Stimulated activated effector memory CD8-positive, alpha-beta T cell treated with anti-CD3 and anti-CD28 coated beads, Interleukin-12 subunit alpha, Interleukin-12 subunit beta, amount 100 ng/mL, for 72 hours (primary cell): Measurements from ENCODE around the gene EDARADD.

Experiments used
- ATAC-seq: fragments of 150-1000 bp; cut with Tn5 transposase; 2 replicates; pipeline ENCODE4 v1.10.0; 2021
- DNase-seq, 2 donors: peaks; one replicate each; pipeline ENCODE4 v3.0.0; 2021 to 2022; ENCODE audit warnings: low spot score in 2 of 2
- H3K27ac Mint-ChIP-seq: one replicate; pipeline ENCODE4 v1.8.0; 2022; ENCODE audit warnings: mild to moderate bottlenecking, mixed read lengths
- H3K36me3 Mint-ChIP-seq: one replicate; pipeline ENCODE4 v1.8.0; 2022; ENCODE audit warnings: mild to moderate bottlenecking, mixed read lengths
- H3K4me1 Mint-ChIP-seq: one replicate; pipeline ENCODE4 v1.8.0; 2022; ENCODE audit warnings: mixed read lengths
- H3K4me3 Mint-ChIP-seq: one replicate; pipeline ENCODE4 v1.8.0; 2022; ENCODE audit warnings: mild to moderate bottlenecking, mixed read lengths
- H3K9me3 Mint-ChIP-seq: one replicate; pipeline ENCODE4 v1.8.0; 2022; ENCODE audit warnings: mixed read lengths

EDARADD gene

GRCh38 chr1:236522937-236523703 lies 129.0 kb downstream of the EDARADD start:
- DNase-seq, result peak in 1 of 2 donors; percentile 60

GRCh38 chr1:236523704-236524141 lies 129.6 kb downstream of the EDARADD start, which contains the start of gene LGALS8:
TSS of gene LGALS8 (plus strand) at chr1:236523982. CDS start at chr1:236526071, 2,089 bp downstream.
- peaks cover 54% of the 10 kb centered on the region for H3K36me3 Mint-ChIP-seq
- H3K4me1 Mint-ChIP-seq, result peaks cover 34% of the 10 kb centered on the region
- H3K4me3 Mint-ChIP-seq, result peak within 1 kb of the TSS; percentile 96
- DNase-seq (peak; percentile 68 to 90), ATAC-seq (peak; percentile 88)
- H3K9me3 Mint-ChIP-seq, result no peaks in the 10 kb centered on the region
- peak within 1 kb of the TSS; percentile 100 for H3K27ac Mint-ChIP-seq

More at GRCh38 chr1:236522937-236523703, 129.0 kb downstream of the EDARADD start:
- Mint-ChIP-seq H3K27ac (peak overlapping the region; percentile 100), H3K4me1 (peaks cover 37% of the 10 kb centered on the region), H3K36me3 (peaks cover 48% of the 10 kb centered on the region), H3K9me3 (no peaks in the 10 kb centered on the region), H3K4me3 (peak overlapping the region; percentile 96)
- no peak for ATAC-seq

DNA sequence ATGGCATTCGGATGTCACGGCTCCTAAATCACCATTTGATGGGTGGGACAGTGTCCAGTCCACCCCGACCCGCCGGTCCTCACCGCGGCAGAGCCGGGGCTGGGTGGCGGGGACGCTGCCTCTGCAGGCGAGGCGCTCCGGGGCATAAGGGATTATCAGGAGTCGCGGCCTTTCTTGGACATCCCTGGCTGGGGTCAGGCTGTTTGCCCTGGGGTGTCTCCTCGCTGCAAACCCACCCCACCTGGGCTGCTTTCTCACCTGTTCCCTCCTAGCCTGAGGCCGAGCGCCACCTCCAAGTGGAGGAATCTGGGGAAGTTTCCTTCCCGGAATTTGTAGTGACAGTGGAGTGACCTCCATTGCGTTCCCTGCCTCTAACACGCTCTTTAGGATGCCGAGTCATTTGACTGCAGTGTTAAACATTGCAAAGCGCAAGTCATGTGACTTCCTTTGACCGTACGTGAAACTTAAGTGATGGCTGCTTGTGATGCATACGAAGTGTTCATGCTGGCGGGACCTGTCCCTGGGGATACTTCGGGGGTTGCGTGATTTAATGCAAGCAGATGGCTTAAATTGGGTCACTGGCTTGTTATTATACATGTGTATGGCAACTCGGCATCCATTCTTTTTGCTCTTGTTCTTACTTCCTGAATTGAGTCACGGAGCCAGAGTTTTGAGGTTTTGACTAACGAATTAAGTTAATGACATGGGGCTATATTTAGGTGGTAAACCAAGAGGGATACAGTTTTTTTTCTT lies 130.2 kb downstream of the EDARADD start:
- Mint-ChIP-seq H3K4me3 (peak overlapping the region; percentile 96), H3K36me3 (peaks cover 60% of the 10 kb centered on the region), H3K4me1 (peaks cover 34% of the 10 kb centered on the region), H3K27ac (peak overlapping the region; percentile 100), H3K9me3 (no peaks in the 10 kb centered on the region)
- DNase-seq (peak; percentile 42 to 77), ATAC-seq (peak; percentile 95)

GRCh38 chr1:236524895-236525184 lies 130.8 kb downstream of the EDARADD start:
- DNase-seq (no peak), ATAC-seq (no peak)
- H3K27ac Mint-ChIP-seq, result peak overlapping the region; percentile 100
- H3K4me1 Mint-ChIP-seq, result peaks cover 34% of the 10 kb centered on the region
- peaks cover 65% of the 10 kb centered on the region for H3K36me3 Mint-ChIP-seq
- H3K4me3 Mint-ChIP-seq, result peak overlapping the region; percentile 96
- H3K9me3 Mint-ChIP-seq, result no peaks in the 10 kb centered on the region

GRCh38 chr1:236526079-236526478 lies 132.0 kb downstream of the EDARADD start:
- ATAC-seq, result no peak
- peak overlapping the region; percentile 58 for H3K27ac Mint-ChIP-seq
- H3K36me3 Mint-ChIP-seq, result peaks cover 78% of the 10 kb centered on the region
- peak overlapping the region; percentile 13 for H3K4me3 Mint-ChIP-seq
- no peak for DNase-seq
- H3K9me3 Mint-ChIP-seq, result no peaks in the 10 kb centered on the region
- peaks cover 37% of the 10 kb centered on the region for H3K4me1 Mint-ChIP-seq

GRCh38 chr1:236530286-236530685 lies 136.2 kb downstream of the EDARADD start:
- DNase-seq (no peak), ATAC-seq (no peak)
- H3K4me3 Mint-ChIP-seq, result no peak overlapping the region
- peaks cover 100% of the 10 kb centered on the region for H3K36me3 Mint-ChIP-seq
- H3K4me1 Mint-ChIP-seq, result peaks cover 54% of the 10 kb centered on the region
- no peak overlapping the region for H3K27ac Mint-ChIP-seq
- no peaks in the 10 kb centered on the region for H3K9me3 Mint-ChIP-seq

GRCh38 chr1:236530959-236531358 lies 136.9 kb downstream of the EDARADD start:
- no peak for DNase-seq
- H3K27ac Mint-ChIP-seq, result no peak overlapping the region
- peaks cover 100% of the 10 kb centered on the region for H3K36me3 Mint-ChIP-seq
- H3K9me3 Mint-ChIP-seq, result no peaks in the 10 kb centered on the region
- H3K4me3 Mint-ChIP-seq, result no peak overlapping the region
- no peak for ATAC-seq
- peaks cover 58% of the 10 kb centered on the region for H3K4me1 Mint-ChIP-seq

DNA sequence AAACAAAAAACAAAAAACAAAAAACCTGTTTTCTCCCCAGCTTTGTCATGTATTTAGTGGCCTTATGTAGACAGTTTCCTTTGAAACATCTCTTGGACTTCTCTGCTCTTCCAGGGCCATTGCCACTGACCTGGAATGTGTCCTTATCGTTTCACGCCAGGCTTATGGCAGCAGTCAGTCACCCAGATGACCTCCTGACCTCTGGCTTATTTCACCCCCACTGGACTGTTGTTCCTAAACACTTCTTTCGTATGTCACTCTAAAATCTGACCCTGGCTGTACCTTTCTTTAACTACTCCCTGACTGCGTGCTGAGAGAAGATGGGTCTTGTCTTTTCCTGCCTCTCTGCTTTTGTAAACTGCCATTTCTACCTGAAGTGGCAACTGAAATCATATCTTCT lies 138.8 kb downstream of the EDARADD start:
- DNase-seq, result no peak
- Mint-ChIP-seq H3K27ac (peak overlapping the region; percentile 89), H3K9me3 (no peaks in the 10 kb centered on the region), H3K4me3 (no peak overlapping the region), H3K36me3 (peaks cover 100% of the 10 kb centered on the region), H3K4me1 (peaks cover 59% of the 10 kb centered on the region)
- no peak for ATAC-seq

DNA sequence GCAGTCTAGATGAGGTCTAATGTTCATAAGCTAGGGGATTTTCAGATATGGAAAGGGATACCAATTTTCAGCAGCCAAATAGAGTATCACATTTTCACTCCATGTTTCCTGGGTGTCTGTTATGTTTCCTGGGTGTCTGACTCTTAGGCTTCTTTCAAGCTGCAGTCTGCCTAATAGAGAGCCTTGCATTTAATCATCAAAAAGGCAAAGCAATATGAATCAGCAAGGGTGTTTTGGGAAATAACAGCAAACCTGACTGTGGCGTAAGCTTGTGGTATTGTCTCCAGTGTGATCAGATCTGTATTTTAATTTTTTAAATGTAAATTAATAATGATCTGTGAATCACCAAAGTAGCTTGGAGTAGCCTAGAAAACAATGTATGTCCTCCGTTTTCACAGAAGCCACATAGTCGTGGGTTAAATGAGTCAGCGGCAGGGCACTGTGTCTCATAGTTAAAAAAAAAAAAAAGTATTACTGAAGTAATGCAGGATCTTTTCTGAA lies 140.1 kb downstream of the EDARADD start:
- DNase-seq (no peak), ATAC-seq (peak; percentile 94)
- H3K4me1 Mint-ChIP-seq, result peaks cover 59% of the 10 kb centered on the region
- peak overlapping the region; percentile 89 for H3K27ac Mint-ChIP-seq
- peak overlapping the region; percentile 51 for H3K4me3 Mint-ChIP-seq
- peaks cover 100% of the 10 kb centered on the region for H3K36me3 Mint-ChIP-seq
- H3K9me3 Mint-ChIP-seq, result no peaks in the 10 kb centered on the region
